Umbilical cord (tissue), 2 donors: ENCODE measurements around the gene PLIN4. TPM values are rescaled to one million over a fixed set of nuclear protein-coding genes. Genes with fewer than 3 reads are reported as not detected.

Experiments
- DNase-seq: peaks from one replicate; pipeline ENCODE4 v3.0.0-alpha.2; 2015; ENCODE audit warnings: low spot score
- total RNA-seq: library from RNA; depleted of rRNA; stranded (reverse); fragments of >200 nt; gene quantifications from one replicate; pipeline ENCODE4 v1.2.3, GENCODE V29; 2014; ENCODE audit warnings: low replicate concordance; ENCODE audit not compliant: insufficient read depth

PLIN4 gene
- total RNA-seq, 1 donor from 2014 or later, result 0.96 TPM

DNA sequence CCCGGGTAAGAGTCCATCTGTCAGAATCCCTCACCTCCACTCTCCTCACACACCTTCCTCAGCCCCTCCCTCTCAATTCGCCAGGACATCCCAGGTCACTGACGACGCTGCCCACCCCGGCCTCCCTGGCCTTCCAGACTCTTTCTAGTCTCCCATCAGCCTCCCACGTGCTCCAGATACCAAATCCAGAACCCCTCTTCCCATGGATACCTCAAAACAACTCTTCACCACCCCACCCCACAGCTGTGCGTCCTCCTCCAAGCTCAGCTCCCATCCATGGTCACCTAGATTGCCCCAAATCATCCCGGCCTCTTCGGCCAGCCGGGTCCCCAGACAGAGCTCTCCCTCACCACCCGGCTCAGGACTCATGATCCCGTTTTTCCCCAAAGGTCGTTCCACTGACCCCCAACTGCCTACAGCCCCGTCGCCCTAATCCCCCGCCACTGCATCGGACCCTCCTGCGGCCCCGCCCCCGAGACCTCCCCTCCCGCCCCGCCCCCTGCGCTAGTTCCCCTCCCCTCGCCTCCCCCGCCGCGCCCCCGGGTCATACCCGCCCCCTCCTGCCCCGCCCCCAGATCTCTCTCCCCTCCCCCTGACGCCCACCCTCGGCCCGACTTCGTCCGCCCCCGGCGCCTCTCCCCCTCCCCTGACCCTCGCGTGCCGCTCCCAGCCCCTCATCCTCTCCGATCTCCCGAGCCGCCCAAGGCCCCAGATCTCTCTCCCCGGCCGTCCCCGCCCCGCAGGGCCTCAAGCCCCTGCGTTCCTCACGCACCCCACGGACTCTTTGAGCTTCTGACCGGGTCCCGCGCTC lies 61.2 kb downstream of the PLIN4 start:
- DNase-seq, result peak; percentile 87

DNA sequence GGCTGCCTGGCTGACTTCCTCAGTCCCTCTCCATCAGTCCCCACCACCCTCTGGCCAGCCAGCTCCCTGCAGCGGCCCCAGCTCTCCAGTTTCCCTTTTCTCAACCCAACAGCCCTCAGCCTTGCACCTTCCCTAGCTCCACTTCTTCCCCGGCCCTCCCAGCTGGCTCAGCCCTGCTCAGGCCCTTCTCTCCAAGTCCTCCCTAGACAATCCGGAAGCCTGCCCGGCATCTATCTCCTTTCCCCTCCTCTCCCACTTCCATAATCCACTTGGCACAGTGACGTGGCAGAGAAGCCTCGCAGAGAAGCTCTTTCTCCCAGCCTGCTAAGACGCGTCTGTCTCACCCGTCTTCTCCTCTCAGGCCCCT lies 61.8 kb downstream of the PLIN4 start:
- DNase-seq, result peak; percentile 95

DNA sequence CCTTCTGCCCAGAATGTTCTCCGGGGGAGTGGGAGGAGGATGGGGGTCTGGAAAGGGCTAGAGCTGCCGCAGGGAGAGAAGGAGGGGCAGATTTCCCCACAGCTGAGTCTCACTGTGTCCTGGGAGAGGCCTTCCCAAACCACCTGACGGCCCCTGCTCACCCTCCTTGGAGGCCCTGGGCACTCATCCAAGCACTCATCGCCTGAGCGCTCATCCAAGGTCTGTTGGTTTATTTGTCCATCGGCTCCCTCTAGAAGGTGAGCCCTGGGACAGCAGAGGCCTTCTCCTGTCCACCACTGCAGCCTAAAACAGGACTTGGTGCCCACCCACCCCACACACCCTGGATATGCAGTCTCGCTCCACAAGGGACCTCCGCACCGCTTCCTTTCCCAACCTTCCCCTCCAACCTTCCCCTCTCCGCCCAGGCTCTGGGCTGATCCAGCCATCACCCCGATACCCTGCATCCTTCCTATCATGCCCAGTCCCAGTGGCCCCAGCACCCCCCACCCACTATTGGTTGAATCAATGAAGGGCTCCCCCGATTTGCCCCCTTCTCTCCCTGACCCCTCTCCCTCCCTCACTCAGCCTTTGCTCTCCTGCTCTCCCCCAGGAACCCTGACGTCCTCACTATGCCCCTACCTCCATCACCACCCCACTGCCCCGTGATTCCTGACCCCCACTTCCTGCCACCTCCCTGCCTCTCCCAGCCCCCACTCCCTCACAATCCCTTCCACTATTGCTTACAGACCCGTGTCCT lies 62.4 kb downstream of the PLIN4 start:
- DNase-seq, result peak; percentile 86

DNA sequence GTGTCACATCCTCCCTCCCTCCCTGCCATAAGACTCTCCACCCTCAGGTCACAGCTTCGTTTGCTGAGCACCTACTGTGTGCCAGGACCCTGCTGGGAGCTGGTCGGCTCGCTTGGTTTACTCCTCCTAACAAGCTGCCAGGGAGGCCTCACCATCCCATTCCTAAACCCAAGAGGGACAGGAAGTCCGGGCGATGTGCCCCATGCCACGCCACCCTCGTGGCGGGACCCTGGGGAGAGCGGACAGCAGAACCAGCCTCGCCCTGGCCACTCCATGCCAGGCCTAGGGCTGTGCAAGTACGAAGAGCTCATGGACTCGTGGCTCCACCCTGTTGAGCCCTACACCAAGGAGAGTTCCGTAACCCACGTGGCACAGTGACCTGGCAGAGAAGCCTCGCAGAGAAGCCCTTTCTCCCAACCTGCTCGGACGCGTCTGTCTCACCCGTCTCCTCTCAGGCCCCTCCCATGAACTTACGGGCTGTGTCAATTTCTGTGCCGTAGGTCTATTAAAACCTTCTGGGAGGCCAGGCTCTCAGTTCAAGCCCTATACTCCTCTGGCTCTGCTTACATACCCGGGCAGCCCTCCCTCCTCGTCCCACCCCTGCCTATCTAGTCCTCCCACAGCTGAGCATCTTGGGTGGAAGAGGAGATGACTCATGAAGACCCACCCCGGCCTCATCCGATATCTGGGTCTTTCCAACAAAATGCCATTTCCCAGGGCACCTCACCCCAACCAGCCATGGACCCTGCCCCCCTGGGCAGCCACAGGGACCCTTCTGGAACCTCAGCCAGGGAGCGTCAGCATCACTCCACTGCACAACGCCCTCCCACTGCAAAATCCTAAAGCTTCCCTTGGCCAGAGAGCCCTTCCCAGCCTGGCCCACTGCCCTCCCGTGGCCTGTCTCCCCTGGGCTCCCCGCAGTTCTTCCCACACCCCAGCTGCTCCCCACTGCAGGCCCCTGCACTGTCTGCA lies 63.3 kb downstream of the PLIN4 start:
- DNase-seq, result peak; percentile 94

DNA sequence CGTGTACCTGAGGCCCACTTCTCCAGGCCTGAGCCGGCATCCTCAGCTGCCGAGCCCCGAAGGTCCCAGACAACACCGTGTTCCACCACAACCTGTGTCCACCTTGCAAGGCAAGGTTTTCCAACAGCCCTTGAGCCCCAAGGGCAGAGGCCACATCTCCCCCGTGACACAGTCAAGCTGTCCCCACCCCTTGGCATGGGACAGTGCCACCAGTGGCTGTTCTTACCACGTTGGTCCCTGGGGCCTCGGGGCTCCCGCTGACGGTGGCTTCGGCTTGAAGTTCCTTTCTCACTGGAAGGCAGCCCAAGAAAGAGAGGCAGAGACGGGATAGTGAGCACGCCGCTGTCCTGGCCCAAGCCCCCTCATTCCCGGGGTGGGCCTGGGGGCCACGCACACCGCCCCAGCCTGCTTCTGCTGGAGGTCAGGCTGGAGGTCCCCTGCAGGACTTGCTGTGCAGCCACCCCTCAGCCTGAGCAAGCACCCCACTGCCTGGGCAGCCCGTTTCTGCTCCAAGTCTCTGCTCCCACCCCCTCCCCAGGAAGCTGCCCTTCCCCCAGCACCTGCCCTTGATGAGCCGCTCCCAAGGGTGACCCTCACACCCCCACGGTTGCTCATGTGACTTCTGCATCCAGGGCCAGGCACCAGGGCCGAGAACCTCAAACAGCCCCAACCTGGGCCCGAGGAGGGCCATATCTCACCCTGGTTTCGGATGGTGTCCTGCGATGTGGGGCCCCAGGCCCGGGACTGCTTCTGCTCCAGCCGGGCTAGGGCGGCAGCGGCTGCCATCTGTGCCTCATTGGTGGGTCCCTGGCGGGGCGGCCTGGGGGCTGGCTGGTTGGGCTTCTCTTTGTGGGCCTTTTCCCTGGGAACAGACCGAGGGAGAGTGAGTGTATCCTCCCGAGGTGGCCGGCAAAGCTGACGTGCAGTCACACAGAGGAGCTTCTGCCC lies 64.8 kb downstream of the PLIN4 start:
- DNase-seq, result no peak

DNA sequence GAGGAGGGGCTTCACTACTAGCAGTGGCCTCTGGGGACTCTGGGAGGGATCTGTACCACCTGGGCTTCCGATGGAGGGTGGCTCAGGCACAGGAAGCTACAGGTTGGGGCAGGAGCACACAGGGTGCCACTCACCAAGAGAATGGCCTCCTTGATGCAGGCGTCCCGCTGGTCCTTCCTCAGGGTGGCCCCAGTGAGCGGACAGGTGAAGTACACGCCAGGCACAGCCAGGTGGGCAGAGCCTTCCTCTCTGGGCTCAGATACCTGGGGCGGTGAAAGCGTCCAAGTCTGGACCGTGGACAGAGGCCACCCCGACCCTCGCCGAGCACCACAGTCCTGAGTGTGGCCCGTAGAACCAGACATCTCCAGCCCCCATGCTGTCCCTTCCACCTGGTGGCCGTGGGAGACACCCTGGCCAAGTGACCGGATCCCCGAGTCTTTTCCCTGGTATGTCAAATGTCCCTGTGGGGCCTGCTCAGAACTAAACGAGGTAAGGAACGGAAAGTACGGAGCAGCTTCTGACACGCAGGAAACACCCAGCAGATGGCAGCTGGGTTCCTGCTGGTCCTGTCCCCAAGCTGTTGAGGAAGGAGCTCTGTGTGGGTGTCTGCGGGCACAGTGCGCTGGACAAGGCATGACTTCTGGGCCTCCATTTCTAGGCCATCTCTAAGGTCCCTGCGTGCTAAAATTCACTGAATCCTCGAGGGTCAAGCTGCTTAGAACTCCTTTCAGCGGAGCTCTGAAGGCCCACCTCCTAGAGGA lies 65.9 kb downstream of the PLIN4 start:
- no peak for DNase-seq

Other genes with a start within 250 kb of the PLIN4 start
- gene SHD, start 239.2 kb downstream of the PLIN4 start, total RNA-seq, result 2.9 TPM
- gene TMIGD2, start 216.1 kb downstream of the PLIN4 start, total RNA-seq, result not detected
- 3.4 TPM for gene FSD1, start 213.9 kb downstream of the PLIN4 start, total RNA-seq
- not detected for gene STAP2, start 179.7 kb downstream of the PLIN4 start, total RNA-seq
- 6.3 TPM for gene MPND, start 174.9 kb downstream of the PLIN4 start, total RNA-seq
- gene SH3GL1, start 117.9 kb downstream of the PLIN4 start, total RNA-seq, result 21.9 TPM
- 13.0 TPM for gene CHAF1A, start 115.8 kb downstream of the PLIN4 start, total RNA-seq
- gene UBXN6, start 60.7 kb downstream of the PLIN4 start, total RNA-seq, result 169 TPM
- 27.7 TPM for gene HDGFL2, start 46.2 kb downstream of the PLIN4 start, total RNA-seq
- 0.72 TPM for gene PLIN5, start 16.7 kb upstream of the PLIN4 start, total RNA-seq
- gene LRG1, start 21.6 kb upstream of the PLIN4 start, total RNA-seq, result 5.5 TPM
- 7.7 TPM for gene SEMA6B, start 41.2 kb upstream of the PLIN4 start, total RNA-seq
- gene TNFAIP8L1, start 121.0 kb upstream of the PLIN4 start, total RNA-seq, result 2.6 TPM
- gene MYDGF, start 151.9 kb upstream of the PLIN4 start, total RNA-seq, result 65.7 TPM
- 17.6 TPM for gene DPP9, start 205.4 kb upstream of the PLIN4 start, total RNA-seq